ENCODE data around the gene EFR3B.
"Not testable (repeated sequence)": the region's sequence is repeated elsewhere in the genome, so short reads cannot be mapped to it uniquely, and the experiment has no call there.

The EFR3B gene

GRCh38 chr2:25158096-25158852 lies 116.4 kb downstream of the EFR3B start:
- DNase-seq = no peak

- no peak for DNase-seq
Observed at GRCh38 chr2:25159949-25160348, 118.1 kb downstream of the EFR3B start.

GRCh38 chr2:25160376-25160775 lies 118.5 kb downstream of the EFR3B start:
- no peak for DNase-seq

- no peak for DNase-seq
Observed at GRCh38 chr2:25161055-25161781, 119.3 kb downstream of the EFR3B start.

- not testable (repeated sequence) for DNase-seq
Observed at GRCh38 chr2:25162061-25162460, 120.2 kb downstream of the EFR3B start.

- DNase-seq = no peak
Observed at GRCh38 chr2:25164561-25164960, 122.7 kb downstream of the EFR3B start.

GRCh38 chr2:25165992-25166875 lies 124.4 kb downstream of the EFR3B start:
- no peak for DNase-seq

GRCh38 chr2:25168256-25169072 lies 126.6 kb downstream of the EFR3B start, which contains the start of gene POMC:
POMC (minus strand) TSS chr2:25168580; CDS start chr2:25164772, 3,808 bp downstream.
- no peak for DNase-seq

GRCh38 chr2:25169073-25169470 lies 127.2 kb downstream of the EFR3B start:
- DNase-seq = no peak

- DNase-seq = no peak
Observed at GRCh38 chr2:25170888-25171287, 129.0 kb downstream of the EFR3B start.

- no peak for DNase-seq
Observed at GRCh38 chr2:25173719-25174118, 131.8 kb downstream of the EFR3B start.

GRCh38 chr2:25174192-25174861 lies 132.5 kb downstream of the EFR3B start:
- no peak for DNase-seq

- no peak for DNase-seq
Observed at GRCh38 chr2:25176138-25176537, 134.3 kb downstream of the EFR3B start.

GRCh38 chr2:25176541-25177181 lies 134.8 kb downstream of the EFR3B start:
- no peak for DNase-seq

GRCh38 chr2:25177211-25177611 lies 135.3 kb downstream of the EFR3B start:
- no peak for DNase-seq

GRCh38 chr2:25178976-25179375 lies 137.1 kb downstream of the EFR3B start:
- DNase-seq = no peak

GRCh38 chr2:25184254-25184653 lies 142.4 kb downstream of the EFR3B start:
- no peak for DNase-seq

GRCh38 chr2:25187729-25188350 lies 146.0 kb downstream of the EFR3B start:
- no peak for DNase-seq

- DNase-seq = no peak
Observed at GRCh38 chr2:25188405-25188804, 146.5 kb downstream of the EFR3B start.

- DNase-seq = no peak
Observed at GRCh38 chr2:25190536-25190935, 148.7 kb downstream of the EFR3B start.
